HAP-1 (cell line): Measurements from ENCODE around the gene SUGP1.

Experiments
- DNase-seq, 2 experiments: peaks; one replicate each; pipeline ENCODE4 v3.0.0-alpha.2; 2016 to 2020; ENCODE audit warnings: low spot score in 2 of 2
- H3K27me3 ChIP-seq: fragments of 250-450 bp; sonication (Bioruptor Pico); 2 replicates; pipeline ENCODE4 v1.5.1; 2020; ENCODE audit warnings: low read depth, mild to moderate bottlenecking, moderate library complexity
- H3K36me3 ChIP-seq: fragments of 250-450 bp; sonication (Bioruptor Pico); replicated peaks from 2 replicates; pipeline ENCODE4 v1.5.1; 2020; ENCODE audit warnings: mild to moderate bottlenecking
- H3K4me1 ChIP-seq: fragments of 250-450 bp; sonication (Bioruptor Pico); 2 replicates; pipeline ENCODE4 v1.5.1; 2020; ENCODE audit warnings: mild to moderate bottlenecking
- H3K4me3 ChIP-seq: fragments of 250-450 bp; sonication (Bioruptor Pico); 2 replicates; pipeline ENCODE4 v1.5.1; 2020; ENCODE audit warnings: mild to moderate bottlenecking, moderate library complexity
- H3K9me3 ChIP-seq: fragments of 250-450 bp; sonication (Bioruptor Pico); 2 replicates; pipeline ENCODE4 v1.5.1; 2020; ENCODE audit warnings: mild to moderate bottlenecking, moderate library complexity
- in situ Hi-C: fragments of 300-500 bp; cut with MboI; formaldehyde crosslinking; loops from 3 replicates; pipeline ENCODE4 v1.14.3; 2020; ENCODE audit warnings: low sequenced_read_pairs, inconsistent platforms, mixed read lengths

SUGP1 gene

DNA sequence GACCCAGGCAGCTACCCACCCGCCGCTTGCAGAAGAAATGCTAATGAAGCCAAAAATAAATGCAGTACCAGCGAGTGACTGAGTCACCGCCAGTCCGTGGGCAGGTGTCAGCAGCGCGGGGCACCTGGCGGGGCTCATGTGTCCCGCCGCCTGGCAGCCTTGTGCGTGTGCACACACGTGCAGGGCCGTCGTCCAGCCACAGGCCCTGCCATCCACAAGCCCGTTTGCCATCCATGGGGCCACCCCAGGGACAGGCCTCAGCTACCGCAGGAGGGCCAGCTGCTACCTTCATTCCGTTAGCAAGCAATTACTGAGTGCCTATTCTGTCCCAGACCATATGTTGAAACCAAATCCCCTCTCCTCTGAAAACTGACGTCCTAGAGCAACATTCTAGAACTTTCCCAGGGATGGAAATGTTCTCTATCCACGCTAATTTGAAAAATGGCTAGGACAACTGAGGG lies 88.0 kb downstream of the SUGP1 start:
- peaks cover 15% of the 10 kb centered on the region; the same call in 1 of the 2 replicates for H3K27me3 ChIP-seq
- peaks cover 5% of the 10 kb centered on the region for H3K9me3 ChIP-seq
- no peak for DNase-seq
- H3K4me3 ChIP-seq: no peak overlapping the region
- H3K4me1 ChIP-seq: no peaks in the 10 kb centered on the region
- in situ Hi-C loops: no loop called here
- H3K36me3 ChIP-seq: no peaks in the 10 kb centered on the region

DNA sequence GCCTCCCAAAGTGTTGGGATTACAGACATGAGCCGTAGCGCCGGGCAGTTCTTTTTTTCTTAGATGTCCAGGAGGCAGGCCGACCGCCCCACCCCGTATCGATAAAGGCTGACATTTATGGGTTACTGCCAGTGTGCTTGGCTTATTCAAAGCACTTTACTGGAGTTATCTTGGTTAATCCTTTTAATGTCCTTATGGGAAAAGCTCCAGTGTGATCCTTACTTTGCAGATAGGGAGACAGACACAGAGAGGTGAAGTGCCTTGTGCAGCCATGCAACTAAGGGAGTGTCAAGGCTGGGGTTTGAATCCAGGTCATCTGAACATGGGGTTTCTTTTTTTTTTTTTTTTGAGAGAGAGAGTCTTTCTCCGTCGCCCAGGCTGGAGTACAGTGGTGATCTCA lies 89.3 kb downstream of the SUGP1 start:
- Histone ChIP-seq H3K4me1 (no peaks in the 10 kb centered on the region), H3K4me3 (no peak overlapping the region), H3K36me3 (no peaks in the 10 kb centered on the region), H3K27me3 (peaks cover 15% of the 10 kb centered on the region; the same call in 1 of the 2 replicates), H3K9me3 (peaks cover 5% of the 10 kb centered on the region; the same call in 1 of the 2 replicates)
- no peak for DNase-seq
- in situ Hi-C loops: no loop called here

DNA sequence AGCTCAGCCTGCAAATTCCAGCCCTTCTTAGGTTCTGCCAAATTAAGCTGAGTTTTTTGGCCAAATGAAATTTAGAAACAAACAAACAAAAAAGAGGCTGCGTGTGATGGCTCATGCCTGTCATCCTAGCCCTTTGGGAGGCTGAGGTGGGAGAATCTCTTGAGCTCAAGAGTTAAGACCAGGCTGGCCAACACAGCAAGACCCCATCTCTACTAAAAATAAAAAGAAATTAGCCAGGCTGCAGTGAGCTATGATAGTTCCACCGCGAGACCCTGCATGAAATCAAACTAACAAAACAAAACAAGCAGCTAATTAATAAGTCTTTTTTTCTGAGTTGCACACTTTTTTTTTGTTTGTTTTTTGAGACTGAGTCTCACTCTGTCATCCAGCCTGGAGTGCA lies 90.6 kb downstream of the SUGP1 start:
- no peak for DNase-seq
- Histone ChIP-seq H3K27me3 (peaks cover 15% of the 10 kb centered on the region), H3K4me1 (no peaks in the 10 kb centered on the region; the same call in 1 of the 2 replicates), H3K36me3 (no peaks in the 10 kb centered on the region), H3K4me3 (no peak overlapping the region), H3K9me3 (peaks cover 2% of the 10 kb centered on the region; the same call in 1 of the 2 replicates)
- in situ Hi-C loops: no loop called here

DNA sequence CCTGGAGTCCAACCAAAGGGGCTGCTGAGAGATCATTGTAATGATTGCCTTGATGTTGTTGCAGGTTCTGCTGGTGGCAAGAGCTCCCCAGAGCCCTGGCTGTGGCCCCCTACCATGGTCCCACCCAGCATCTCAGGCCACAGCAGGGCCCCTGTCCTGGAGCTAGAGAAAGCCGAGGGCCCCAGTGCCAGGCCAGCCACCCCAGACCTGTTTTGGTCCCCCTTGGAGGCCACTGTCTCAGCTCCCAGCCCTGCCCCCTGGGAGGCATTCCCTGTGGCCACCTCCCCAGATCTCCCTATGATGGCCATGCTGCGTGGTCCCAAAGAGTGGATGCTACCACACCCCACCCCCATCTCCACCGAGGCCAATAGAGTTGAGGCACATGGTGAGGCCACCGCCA lies 93.1 kb downstream of the SUGP1 start:
- DNase-seq: no peak
- in situ Hi-C loops: no loop called here
- H3K4me1 ChIP-seq: no peaks in the 10 kb centered on the region; the same call in 1 of the 2 replicates
- H3K9me3 ChIP-seq: no peaks in the 10 kb centered on the region
- H3K27me3 ChIP-seq: peaks cover 15% of the 10 kb centered on the region
- no peak overlapping the region for H3K4me3 ChIP-seq
- no peaks in the 10 kb centered on the region for H3K36me3 ChIP-seq

DNA sequence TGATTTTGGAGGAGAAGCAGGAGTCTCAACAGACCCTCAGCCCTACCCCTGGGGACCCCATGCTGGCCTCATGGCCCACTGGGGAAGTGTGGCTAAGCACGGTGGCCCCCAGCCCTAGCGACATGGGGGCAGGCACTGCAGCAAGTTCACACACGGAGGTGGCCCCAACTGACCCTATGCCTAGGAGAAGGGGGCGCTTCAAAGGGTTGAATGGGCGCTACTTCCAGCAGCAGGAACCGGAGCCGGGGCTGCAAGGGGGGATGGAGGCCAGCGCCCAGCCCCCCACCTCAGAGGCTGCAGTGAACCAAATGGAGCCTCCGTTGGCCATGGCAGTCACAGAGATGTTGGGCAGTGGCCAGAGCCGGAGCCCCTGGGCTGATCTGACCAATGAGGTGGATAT lies 93.6 kb downstream of the SUGP1 start:
- H3K4me1 ChIP-seq: no peaks in the 10 kb centered on the region; the same call in 1 of the 2 replicates
- no peak for DNase-seq
- no peaks in the 10 kb centered on the region for H3K36me3 ChIP-seq
- H3K9me3 ChIP-seq: no peaks in the 10 kb centered on the region
- H3K27me3 ChIP-seq: peaks cover 15% of the 10 kb centered on the region
- no peak overlapping the region for H3K4me3 ChIP-seq
- in situ Hi-C loops: no loop called here

DNA sequence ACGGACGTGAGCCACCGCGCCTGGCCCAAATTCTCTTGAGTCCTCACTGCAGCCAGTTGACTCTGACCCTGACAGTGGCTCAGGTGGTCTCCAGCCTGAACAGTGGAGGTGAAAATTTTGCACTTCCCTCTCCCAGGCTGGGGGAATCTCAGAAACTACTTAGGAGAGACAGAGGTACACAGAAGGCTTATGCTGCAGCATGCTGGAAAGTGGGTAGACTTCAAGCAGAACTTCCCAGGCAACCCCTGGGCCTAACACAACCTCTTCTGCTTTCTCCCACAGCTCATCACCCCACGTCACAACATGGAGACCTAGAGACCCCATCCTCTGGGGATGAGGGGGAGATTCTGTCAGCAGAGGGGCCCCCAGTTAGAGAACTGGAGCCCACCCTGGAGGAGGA lies 94.1 kb downstream of the SUGP1 start:
- DNase-seq: no peak
- Histone ChIP-seq H3K9me3 (no peaks in the 10 kb centered on the region), H3K27me3 (peaks cover 15% of the 10 kb centered on the region), H3K36me3 (no peaks in the 10 kb centered on the region), H3K4me3 (no peak overlapping the region), H3K4me1 (no peaks in the 10 kb centered on the region; the same call in 1 of the 2 replicates)
- in situ Hi-C loops: no loop called here
